Measurements from ENCODE around the gene ME1. TPM values are rescaled to one million over a fixed set of nuclear protein-coding genes. Genes with fewer than 3 reads are reported as not detected.

The ME1 gene
- total RNA-seq, 2 donors from 2014 or later: 13.8 to 22.9 TPM

GRCh38 chr6:83309344-83309743, 121.5 kb downstream of the ME1 start:
- Histone ChIP-seq H3K27ac (no peak overlapping the region), H3K9me3 (no peaks in the 10 kb centered on the region), H3K4me3 (no peak overlapping the region), H3K4me1 (ENCODE audit: control insufficient read depth in 1 of 2, low read depth in 2 of 2) (no peaks in the 10 kb centered on the region), H3K36me3 (no peaks in the 10 kb centered on the region), H3K27me3 (replicated peaks; ENCODE audit: insufficient read depth) (no peaks in the 10 kb centered on the region)
- TF ChIP-seq CTCF (IDR thresholded peaks at IDR 0.05): no peak
- ATAC-seq (ENCODE audit: insufficient number of reproducible peaks, low FRiP score, low read depth): no peak
- DNase-seq (ENCODE audit: low spot score): no peak

DNA sequence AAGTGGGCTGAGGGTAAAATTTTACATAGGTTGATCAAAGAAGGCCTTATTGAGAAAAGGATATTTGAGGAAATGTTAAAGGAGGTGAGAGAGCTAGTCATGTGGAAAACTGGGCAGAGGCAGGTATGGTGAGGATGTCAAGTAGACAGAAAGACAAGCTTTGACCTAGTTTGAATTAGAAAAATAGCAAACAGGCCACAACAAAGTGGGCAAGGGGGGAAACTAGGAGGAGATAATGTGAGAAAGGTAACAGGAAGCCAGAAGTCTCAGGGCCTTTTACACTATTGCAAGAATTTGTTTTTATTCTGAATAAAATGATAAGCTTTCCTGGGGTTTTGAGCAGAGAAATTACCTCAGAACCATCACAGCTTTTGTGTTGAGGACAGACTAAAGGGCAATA, 122.0 kb downstream of the ME1 start:
- ATAC-seq (ENCODE audit: insufficient number of reproducible peaks, low FRiP score, low read depth) (no peak), DNase-seq (ENCODE audit: low spot score) (no peak)
- Histone ChIP-seq H3K36me3 (no peaks in the 10 kb centered on the region), H3K4me3 (no peak overlapping the region), H3K27me3 (replicated peaks; ENCODE audit: insufficient read depth) (no peaks in the 10 kb centered on the region), H3K9me3 (no peaks in the 10 kb centered on the region), H3K4me1 (ENCODE audit: control insufficient read depth in 1 of 2, low read depth in 2 of 2) (no peaks in the 10 kb centered on the region), H3K27ac (no peak overlapping the region)
- TF ChIP-seq CTCF (IDR thresholded peaks at IDR 0.05): no peak

GRCh38 chr6:83307849-83308248, 123.0 kb downstream of the ME1 start:
- Histone ChIP-seq H3K9me3 (no peaks in the 10 kb centered on the region), H3K27ac (no peak overlapping the region), H3K27me3 (replicated peaks; ENCODE audit: insufficient read depth) (no peaks in the 10 kb centered on the region), H3K4me1 (ENCODE audit: control insufficient read depth in 1 of 2, low read depth in 2 of 2) (no peaks in the 10 kb centered on the region), H3K36me3 (no peaks in the 10 kb centered on the region), H3K4me3 (no peak overlapping the region)
- DNase-seq (ENCODE audit: low spot score) (no peak), ATAC-seq (ENCODE audit: insufficient number of reproducible peaks, low FRiP score, low read depth) (no peak)
- no peak for TF ChIP-seq CTCF (IDR thresholded peaks at IDR 0.05)

DNA sequence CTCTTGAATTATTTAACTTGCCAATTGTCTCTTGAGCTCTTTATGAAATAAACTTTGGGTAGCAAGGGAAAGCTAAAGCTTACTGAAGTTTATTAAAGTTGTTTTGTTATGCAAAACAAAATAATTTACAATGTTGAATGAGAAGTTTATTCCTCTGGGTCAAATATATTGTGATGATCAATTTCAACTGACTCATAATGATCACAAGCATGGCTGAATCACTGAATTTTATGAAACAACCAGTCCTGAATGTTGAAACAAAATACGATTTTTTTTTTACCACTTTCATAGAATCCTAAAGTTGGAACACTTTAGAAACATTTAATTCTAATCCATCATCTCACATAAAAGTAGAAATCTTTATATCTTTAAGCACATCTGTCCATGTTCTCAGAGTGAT, 127.4 kb downstream of the ME1 start:
- Histone ChIP-seq H3K4me1 (ENCODE audit: control insufficient read depth in 1 of 2, low read depth in 2 of 2) (no peaks in the 10 kb centered on the region), H3K27me3 (replicated peaks; ENCODE audit: insufficient read depth) (no peaks in the 10 kb centered on the region), H3K36me3 (no peaks in the 10 kb centered on the region), H3K4me3 (no peak overlapping the region), H3K9me3 (no peaks in the 10 kb centered on the region), H3K27ac (no peak overlapping the region)
- ATAC-seq (ENCODE audit: insufficient number of reproducible peaks, low FRiP score, low read depth): no peak
- no peak for DNase-seq (ENCODE audit: low spot score)
- TF ChIP-seq CTCF (IDR thresholded peaks at IDR 0.05): no peak

DNA sequence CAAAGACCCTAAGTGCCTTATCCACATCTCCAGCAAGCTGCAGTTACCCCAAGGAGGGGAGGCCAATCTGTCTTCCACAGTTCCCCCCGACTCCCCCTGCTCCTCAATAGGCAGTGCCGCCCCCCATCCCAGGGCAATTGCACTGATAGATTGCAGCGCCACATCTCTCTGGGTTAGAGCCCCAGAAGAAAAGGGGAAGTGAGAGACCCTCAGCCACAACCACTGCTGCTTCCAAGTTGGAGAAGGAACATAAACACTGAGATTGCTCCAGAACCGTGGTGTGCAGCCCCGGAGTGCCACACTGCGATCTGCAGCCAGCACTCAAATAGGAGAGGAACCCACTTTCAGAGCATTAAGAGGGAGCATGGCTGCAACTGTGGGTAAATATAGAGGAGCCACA, 136.2 kb downstream of the ME1 start:
- H3K9me3 ChIP-seq: no peaks in the 10 kb centered on the region
- H3K4me3 ChIP-seq: no peak overlapping the region
- TF ChIP-seq CTCF (IDR thresholded peaks at IDR 0.05): no peak
- DNase-seq (ENCODE audit: low spot score): no peak
- H3K36me3 ChIP-seq: no peaks in the 10 kb centered on the region
- no peak overlapping the region for H3K27ac ChIP-seq
- peaks cover 0 to 5% of the 10 kb centered on the region in 2 donors for H3K4me1 ChIP-seq (ENCODE audit: control insufficient read depth in 1 of 2, low read depth in 2 of 2)
- H3K27me3 ChIP-seq (replicated peaks; ENCODE audit: insufficient read depth): no peaks in the 10 kb centered on the region
- ATAC-seq (ENCODE audit: insufficient number of reproducible peaks, low FRiP score, low read depth): no peak
